BE2C (cell line): Measurements from ENCODE around the gene DGKI.

Experiments used
- DNase-seq: peaks from one replicate; pipeline ENCODE4 v3.0.0-alpha.2; 2020
- H3K27me3 ChIP-seq: fragments of 250-450 bp; sonication (Bioruptor Pico); 2 replicates; pipeline ENCODE4 v1.5.1; 2020; ENCODE audit warnings: mild to moderate bottlenecking
- H3K36me3 ChIP-seq: fragments of 250-450 bp; sonication (Bioruptor Pico); 2 replicates; pipeline ENCODE4 v1.5.1; 2020; ENCODE audit warnings: mild to moderate bottlenecking
- H3K4me1 ChIP-seq: fragments of 250-450 bp; sonication (Bioruptor Pico); 2 replicates; pipeline ENCODE4 v1.5.1; 2020
- H3K4me3 ChIP-seq: 2 replicates; pipeline ENCODE4 v1.5.1; 2011; ENCODE audit warnings: low read depth, low read length
- H3K9me3 ChIP-seq: fragments of 250-450 bp; sonication (Bioruptor Pico); 2 replicates; pipeline ENCODE4 v1.5.1; 2020
- CTCF ChIP-seq: IDR thresholded peaks from 2 replicates; pipeline ENCODE4 v1.5.1; 2012; ENCODE audit warnings: mild to moderate bottlenecking, low read depth, low read length

The DGKI gene

GRCh38 chr7:137393570-137393969 is 453.2 kb downstream of the DGKI start:
- Histone ChIP-seq H3K4me3 (no peak overlapping the region), H3K9me3 (no peaks in the 10 kb centered on the region), H3K27me3 (no peaks in the 10 kb centered on the region), H3K4me1 (no peaks in the 10 kb centered on the region; the same call in 1 of the 2 replicates), H3K36me3 (no peaks in the 10 kb centered on the region)
- no peak for DNase-seq
- no peak for TF ChIP-seq CTCF

GRCh38 chr7:137390076-137390475 is 456.7 kb downstream of the DGKI start:
- Histone ChIP-seq H3K27me3 (no peaks in the 10 kb centered on the region), H3K9me3 (no peaks in the 10 kb centered on the region), H3K4me3 (no peak overlapping the region), H3K4me1 (no peaks in the 10 kb centered on the region; the same call in 1 of the 2 replicates), H3K36me3 (no peaks in the 10 kb centered on the region)
- TF ChIP-seq CTCF: no peak
- DNase-seq: no peak

GRCh38 chr7:137388916-137389315 is 457.9 kb downstream of the DGKI start:
- Histone ChIP-seq H3K9me3 (no peaks in the 10 kb centered on the region), H3K4me1 (no peaks in the 10 kb centered on the region), H3K27me3 (no peaks in the 10 kb centered on the region), H3K4me3 (no peak overlapping the region), H3K36me3 (no peaks in the 10 kb centered on the region)
- DNase-seq: no peak
- no peak for TF ChIP-seq CTCF

GRCh38 chr7:137386966-137387365 is 459.8 kb downstream of the DGKI start:
- DNase-seq: no peak
- Histone ChIP-seq H3K4me3 (no peak overlapping the region), H3K9me3 (no peaks in the 10 kb centered on the region), H3K36me3 (no peaks in the 10 kb centered on the region), H3K27me3 (no peaks in the 10 kb centered on the region), H3K4me1 (no peaks in the 10 kb centered on the region)
- no peak for TF ChIP-seq CTCF

- Histone ChIP-seq H3K4me3 (no peak overlapping the region), H3K36me3 (no peaks in the 10 kb centered on the region), H3K9me3 (0 out of 2 replicates have a peak, but pooled peaks cover 2% of the 10 kb centered on the region), H3K4me1 (no peaks in the 10 kb centered on the region), H3K27me3 (no peaks in the 10 kb centered on the region)
- DNase-seq: no peak
- no peak for TF ChIP-seq CTCF
Measured at GRCh38 chr7:137381045-137381444, 465.7 kb downstream of the DGKI start.

GRCh38 chr7:137373507-137373906 is 473.3 kb downstream of the DGKI start:
- Histone ChIP-seq H3K27me3 (no peaks in the 10 kb centered on the region), H3K4me1 (no peaks in the 10 kb centered on the region), H3K4me3 (no peak overlapping the region), H3K9me3 (0 out of 2 replicates have a peak, but pooled peaks cover 2% of the 10 kb centered on the region), H3K36me3 (no peaks in the 10 kb centered on the region)
- DNase-seq: no peak
- TF ChIP-seq CTCF: no peak
